Renal cortex interstitium (tissue), 11 donors: ENCODE data around the gene GPC5. TPM values are rescaled to one million over a fixed set of nuclear protein-coding genes. Genes with fewer than 3 reads are reported as not detected.

ENCODE experiments used
- DNase-seq, 11 donors: peaks; one replicate each; pipeline ENCODE4 v3.0.0-alpha.2; 2013; ENCODE audit warnings: low read depth in 9 of 11, low spot score in 4 of 11; ENCODE audit errors: extremely low read depth in 1 of 11
- polyA plus RNA-seq, 3 donors: library from polyadenylated mRNA; unstranded; fragments of 120-200 nt; gene quantifications; one replicate each; pipeline ENCODE4 v1.2.1, GENCODE V29; 2013; ENCODE audit not compliant: insufficient read length in 3 of 3

The GPC5 gene
- polyA plus RNA-seq, 3 donors, result 3.5 to 4.5 (median 4.4) TPM

- no peak for DNase-seq
Observed at GRCh38 chr13:91516799-91517198, 118.4 kb downstream of the GPC5 start.

GRCh38 chr13:91520952-91521351 lies 122.5 kb downstream of the GPC5 start:
- DNase-seq, result no peak

DNA sequence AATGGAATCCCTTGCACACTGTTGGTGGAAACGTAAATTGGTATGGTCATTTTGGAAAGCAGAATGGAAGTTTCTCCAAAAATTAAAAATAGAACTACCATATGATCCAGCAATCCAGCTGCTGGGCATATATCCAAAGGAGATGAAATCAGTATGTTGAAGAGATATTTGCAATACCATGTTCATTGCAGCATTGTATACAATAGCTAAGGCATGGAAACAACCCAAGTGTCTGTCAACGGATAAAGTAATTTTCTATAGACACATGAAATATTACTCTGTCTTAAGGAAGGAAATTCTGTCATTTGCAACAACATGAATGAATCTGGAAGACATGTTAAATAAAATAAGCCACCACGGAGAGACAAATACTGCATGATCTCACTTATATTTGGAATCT lies 124.7 kb downstream of the GPC5 start:
- DNase-seq, result no peak

DNA sequence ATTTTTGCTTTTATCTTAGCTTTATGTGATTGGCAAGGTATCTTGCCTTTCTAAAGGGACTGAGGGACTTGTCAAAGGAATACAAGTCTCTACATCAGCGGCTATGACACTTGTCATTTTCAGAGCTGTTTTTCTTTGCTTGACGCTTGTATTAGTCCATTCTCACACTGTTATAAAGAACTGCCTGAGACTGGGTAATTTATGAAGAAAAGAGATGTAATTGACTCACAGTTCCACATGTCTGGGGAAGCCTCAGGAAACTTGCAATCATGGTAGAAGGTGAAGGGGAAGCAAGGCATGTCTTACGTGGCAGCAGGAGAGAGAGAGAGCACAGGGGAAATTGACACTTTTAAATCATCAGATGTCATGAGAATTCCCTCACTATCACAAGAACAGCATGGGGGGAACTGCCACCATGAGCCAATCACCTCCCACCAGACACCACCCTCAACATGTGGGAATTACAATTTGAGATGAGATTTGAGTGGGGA lies 128.2 kb downstream of the GPC5 start:
- no peak for DNase-seq

GRCh38 chr13:91529739-91530482 lies 131.5 kb downstream of the GPC5 start:
- DNase-seq, result no peak

DNA sequence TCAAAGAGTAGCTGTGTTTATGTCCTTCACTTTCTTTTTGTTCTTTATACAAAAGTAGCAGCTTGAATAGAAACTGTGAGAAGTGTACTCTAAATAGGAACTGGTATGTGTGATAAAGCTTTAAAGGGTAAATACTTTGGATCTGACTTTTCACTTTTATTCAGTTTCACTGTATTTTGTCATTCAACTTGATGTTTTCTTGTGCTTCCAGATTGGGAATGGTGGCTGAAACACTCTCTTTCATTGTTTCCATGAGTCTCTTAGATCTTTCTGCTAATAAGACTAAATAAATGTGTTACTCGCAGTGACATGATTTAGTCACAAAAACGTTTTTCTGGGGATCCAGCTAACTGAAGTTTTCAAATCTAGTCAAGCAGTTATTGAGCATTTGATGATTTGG lies 133.2 kb downstream of the GPC5 start:
- DNase-seq, result no peak

DNA sequence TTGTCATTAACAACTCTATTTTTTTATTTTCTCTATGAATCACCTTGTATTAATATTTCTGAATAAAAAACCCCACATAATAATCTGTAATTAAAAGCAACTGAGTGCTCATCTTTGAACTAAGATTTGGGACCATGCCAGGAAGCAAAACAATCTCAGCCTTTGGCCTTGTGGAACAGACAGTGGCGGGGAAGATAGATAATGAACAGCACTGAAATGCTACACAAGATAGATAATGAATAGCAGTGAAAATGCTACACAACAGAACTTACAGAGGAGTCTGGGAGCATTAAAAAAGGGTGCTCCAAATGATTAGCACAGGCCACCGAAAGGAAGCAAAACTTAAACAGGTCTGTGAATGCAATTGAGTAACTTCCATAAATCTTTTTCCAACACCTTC lies 134.9 kb downstream of the GPC5 start:
- no peak for DNase-seq

DNA sequence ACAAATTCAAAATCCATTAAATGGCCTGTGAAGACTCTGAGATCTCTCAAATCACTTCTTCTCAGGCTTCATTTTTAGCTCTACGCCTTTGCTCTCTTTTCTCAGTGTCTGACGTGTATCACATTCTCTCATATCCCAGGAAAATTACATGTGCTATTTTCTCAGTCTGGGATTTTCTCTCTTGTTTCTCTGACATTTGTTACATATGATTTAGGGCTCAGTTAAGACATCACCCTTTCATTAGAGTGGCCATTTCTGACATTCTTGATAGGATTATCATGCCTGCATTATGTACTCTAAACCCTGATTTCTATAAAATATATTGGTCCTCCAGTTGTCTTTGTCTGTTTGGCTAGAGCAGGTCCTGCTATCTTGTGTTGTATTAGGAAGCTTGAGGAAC lies 136.6 kb downstream of the GPC5 start:
- no peak for DNase-seq

DNA sequence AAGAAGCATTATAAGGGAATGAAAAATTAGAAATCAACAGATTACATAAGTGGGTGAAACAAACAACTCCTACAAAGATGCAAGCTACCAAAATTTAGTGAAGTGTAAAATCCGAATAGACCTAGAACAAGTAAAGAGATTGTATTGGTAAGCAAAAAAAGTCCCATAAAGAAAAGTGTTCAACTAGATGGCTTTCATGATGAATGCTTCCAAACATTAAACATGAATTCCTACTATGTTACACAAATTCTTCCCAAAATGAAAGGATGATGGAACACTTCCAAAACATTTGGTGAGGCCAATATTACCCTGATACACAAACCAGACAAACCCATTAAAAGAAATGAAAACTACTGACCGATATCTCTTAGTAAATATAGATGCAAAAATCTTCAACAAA lies 139.0 kb downstream of the GPC5 start:
- DNase-seq, result no peak

- DNase-seq, result peak in 3 of 11 donors; percentile 0 to 3 (median 3)
Observed at GRCh38 chr13:91539286-91540157, 141.1 kb downstream of the GPC5 start.

- DNase-seq, result no peak
Observed at GRCh38 chr13:91540158-91540736, 141.8 kb downstream of the GPC5 start.

DNA sequence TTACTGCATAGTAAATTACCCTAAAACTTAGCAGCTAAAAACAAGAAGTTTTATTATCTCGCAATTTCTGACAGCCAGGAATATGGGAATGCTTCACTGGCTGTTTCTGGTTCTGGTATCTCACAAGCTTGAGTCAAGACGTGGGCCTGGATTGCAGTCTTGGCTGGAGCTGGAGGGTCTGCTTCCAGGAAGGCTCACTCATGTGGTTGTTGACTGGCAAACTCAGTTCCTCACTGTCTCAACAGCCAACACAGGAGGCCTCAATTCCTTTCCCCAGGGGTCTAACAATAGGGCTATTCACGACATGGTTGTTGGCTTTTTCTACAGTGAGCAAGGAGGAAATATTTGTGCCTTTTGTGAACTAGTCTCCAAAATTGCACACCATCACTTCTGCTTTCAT lies 146.3 kb downstream of the GPC5 start:
- no peak for DNase-seq

DNA sequence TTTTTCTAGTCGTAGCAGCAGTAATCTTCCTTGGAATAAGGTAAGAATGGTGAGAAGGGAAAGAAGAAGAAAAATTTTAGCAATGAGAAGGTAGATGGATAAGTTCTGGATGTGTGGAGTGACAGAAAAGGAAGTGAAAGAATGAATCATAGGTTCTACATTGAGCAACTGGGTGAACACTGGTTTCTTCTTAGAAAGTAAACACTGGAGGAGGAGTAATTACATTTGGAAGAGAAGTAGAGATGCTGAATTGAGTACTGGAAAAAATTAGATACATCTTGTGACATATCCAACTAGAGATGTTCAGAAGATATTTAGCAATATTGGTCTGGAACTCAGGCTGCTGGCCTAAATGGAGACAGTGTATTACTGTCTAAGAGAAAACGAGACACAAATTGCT lies 148.5 kb downstream of the GPC5 start:
- DNase-seq, result no peak

- DNase-seq, result no peak
Observed at GRCh38 chr13:91553584-91553983, 155.2 kb downstream of the GPC5 start.

DNA sequence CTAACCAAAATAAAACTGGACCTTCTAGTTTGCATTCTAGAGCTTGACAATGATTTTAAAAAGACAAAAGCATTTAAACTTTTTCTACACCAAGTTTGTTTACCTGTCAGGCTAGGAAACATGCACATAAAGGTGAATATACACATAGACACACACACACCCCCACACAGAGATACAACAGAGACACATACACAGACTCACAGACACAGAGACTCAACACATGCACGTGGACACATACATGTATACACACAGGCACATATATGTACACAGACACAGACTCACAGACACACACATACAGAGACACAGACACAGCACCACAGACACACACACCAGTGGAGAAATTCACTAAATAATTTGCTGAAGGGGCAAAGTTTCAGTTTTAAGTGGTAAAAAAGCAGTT lies 155.7 kb downstream of the GPC5 start:
- no peak for DNase-seq

DNA sequence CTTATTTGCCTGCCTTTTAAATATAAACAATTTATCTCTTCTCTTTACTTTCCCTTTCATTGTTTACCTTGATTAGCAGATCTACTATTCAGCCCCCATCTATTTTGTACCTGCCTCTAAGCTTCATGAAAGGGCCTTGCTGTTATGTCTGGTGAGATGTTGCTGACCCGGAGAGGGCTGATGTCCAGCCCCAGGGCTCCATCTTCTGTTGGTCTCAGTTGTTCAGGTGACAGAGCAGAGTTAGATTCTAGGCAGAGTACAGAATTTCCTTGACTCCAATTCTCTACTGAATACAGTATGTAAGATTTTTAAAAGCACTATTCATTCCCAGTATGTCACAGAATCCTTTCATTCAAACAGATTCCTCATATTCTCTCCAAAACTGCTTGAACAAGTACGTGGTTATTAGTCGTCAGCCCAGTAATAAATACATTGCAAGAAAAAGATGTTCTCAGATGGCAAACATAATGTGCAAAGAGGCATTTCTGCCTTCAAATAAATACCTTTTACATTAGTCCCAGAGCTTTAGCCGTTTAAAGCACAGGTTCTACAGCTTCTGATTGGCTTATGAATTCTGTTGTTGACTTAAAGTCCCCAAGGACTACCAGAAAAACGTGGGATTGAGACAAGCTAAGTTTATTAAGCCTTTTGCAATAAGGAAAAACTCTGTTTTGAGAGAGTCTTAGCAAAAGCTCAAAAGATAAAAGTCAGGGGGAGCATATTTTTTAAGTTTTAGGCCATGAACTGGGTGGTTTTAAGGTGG lies 159.1 kb downstream of the GPC5 start:
- DNase-seq, result no peak

- DNase-seq, result no peak
Observed at GRCh38 chr13:91563799-91564198, 165.4 kb downstream of the GPC5 start.

GRCh38 chr13:91564396-91564795 lies 166.0 kb downstream of the GPC5 start:
- DNase-seq, result no peak

GRCh38 chr13:91565296-91565695 lies 166.9 kb downstream of the GPC5 start:
- DNase-seq, result no peak
